ENCODE data around the gene LAG3. TPM values are rescaled to one million over a fixed set of nuclear protein-coding genes. Genes with fewer than 3 reads are reported as not detected.
A peak's percentile ranks its signal among the peaks of the same experiment; 100 is the strongest.

LAG3 gene
- total and polyA plus RNA-seq, 10 of the 15 experiments (the other 5 are each of a cell fraction or from before 2014, with no cell fraction given), result 0.52 to 4.2 (median 1.0) TPM; not detected in 1

- TF ChIP-seq SUPT20H (IDR thresholded peaks at IDR 0.05; ENCODE audit: borderline replicate concordance, control insufficient read depth, low read depth, low read length) (no peak), HDAC6 (IDR thresholded peaks at IDR 0.05; ENCODE audit: unreplicated experiment) (no peak), GATAD2B (conservative IDR thresholded peaks at IDR 0.05; ENCODE audit: low read depth) (no peak), ATF7 (IDR thresholded peaks at IDR 0.05; ENCODE audit: low read depth) (no peak), IKZF2 (IDR thresholded peaks at IDR 0.05) (peak in 1 of 2 experiments; percentile 30; a peak in 2 of 4 replicates), POU2F2 (IDR thresholded peaks at IDR 0.05; ENCODE audit: borderline replicate concordance, low read depth, low read length) (no peak), FOXM1 (IDR thresholded peaks at IDR 0.05; ENCODE audit: low read depth, low read length) (no peak), NR2F1 (conservative IDR thresholded peaks at IDR 0.05) (no peak), BCL11A (IDR thresholded peaks at IDR 0.05; ENCODE audit: low read depth, low read length) (no peak), MXI1 (IDR thresholded peaks at IDR 0.05; ENCODE audit: low read depth, low read length) (no peak), ESRRA (IDR thresholded peaks at IDR 0.05; ENCODE audit: low read length) (no peak), POLR2A (IDR thresholded peaks at IDR 0.05; ENCODE audit: low read depth, low read length) (no peak), CBX5 (IDR thresholded peaks at IDR 0.05; ENCODE audit: low read depth) (no peak), HDAC2 (IDR thresholded peaks at IDR 0.05) (no peak), CHD4 (IDR thresholded peaks at IDR 0.05) (no peak), KLF5 (IDR thresholded peaks at IDR 0.05; ENCODE audit: partially characterized antibody) (no peak), HCFC1 (IDR thresholded peaks at IDR 0.05; ENCODE audit: low read length) (no peak), HDGF (IDR thresholded peaks at IDR 0.05) (peak; percentile 54; the same call in 1 of the 2 replicates), ZZZ3 (IDR thresholded peaks at IDR 0.05; ENCODE audit: control insufficient read depth, insufficient read length, low read depth) (no peak), ELK1 (IDR thresholded peaks at IDR 0.05; ENCODE audit: low read depth, low read length) (no peak), LARP7 (IDR thresholded peaks at IDR 0.05) (no peak), RFX5 (IDR thresholded peaks at IDR 0.05; ENCODE audit: low read depth, low read length) (no peak), CEBPB (IDR thresholded peaks at IDR 0.05; ENCODE audit: borderline replicate concordance in 1 of 2, low read depth in 2 of 2, low read length in 2 of 2) (no peak), IKZF1 (conservative IDR thresholded peaks at IDR 0.05) (0 out of 2 replicates have a peak, but pooled peaks have one; percentile 17)
- TF ChIP-seq, protein P1, sequence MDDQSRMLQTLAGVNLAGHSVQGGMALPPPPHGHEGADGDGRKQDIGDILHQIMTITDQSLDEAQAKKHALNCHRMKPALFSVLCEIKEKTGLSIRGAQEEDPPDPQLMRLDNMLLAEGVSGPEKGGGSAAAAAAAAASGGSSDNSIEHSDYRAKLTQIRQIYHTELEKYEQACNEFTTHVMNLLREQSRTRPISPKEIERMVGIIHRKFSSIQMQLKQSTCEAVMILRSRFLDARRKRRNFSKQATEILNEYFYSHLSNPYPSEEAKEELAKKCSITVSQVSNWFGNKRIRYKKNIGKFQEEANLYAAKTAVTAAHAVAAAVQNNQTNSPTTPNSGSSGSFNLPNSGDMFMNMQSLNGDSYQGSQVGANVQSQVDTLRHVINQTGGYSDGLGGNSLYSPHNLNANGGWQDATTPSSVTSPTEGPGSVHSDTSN (IDR thresholded peaks at IDR 0.05; ENCODE audit: insufficient replicate concordance, low read depth, low read length), result no peak
- TF ChIP-seq, protein P2, sequence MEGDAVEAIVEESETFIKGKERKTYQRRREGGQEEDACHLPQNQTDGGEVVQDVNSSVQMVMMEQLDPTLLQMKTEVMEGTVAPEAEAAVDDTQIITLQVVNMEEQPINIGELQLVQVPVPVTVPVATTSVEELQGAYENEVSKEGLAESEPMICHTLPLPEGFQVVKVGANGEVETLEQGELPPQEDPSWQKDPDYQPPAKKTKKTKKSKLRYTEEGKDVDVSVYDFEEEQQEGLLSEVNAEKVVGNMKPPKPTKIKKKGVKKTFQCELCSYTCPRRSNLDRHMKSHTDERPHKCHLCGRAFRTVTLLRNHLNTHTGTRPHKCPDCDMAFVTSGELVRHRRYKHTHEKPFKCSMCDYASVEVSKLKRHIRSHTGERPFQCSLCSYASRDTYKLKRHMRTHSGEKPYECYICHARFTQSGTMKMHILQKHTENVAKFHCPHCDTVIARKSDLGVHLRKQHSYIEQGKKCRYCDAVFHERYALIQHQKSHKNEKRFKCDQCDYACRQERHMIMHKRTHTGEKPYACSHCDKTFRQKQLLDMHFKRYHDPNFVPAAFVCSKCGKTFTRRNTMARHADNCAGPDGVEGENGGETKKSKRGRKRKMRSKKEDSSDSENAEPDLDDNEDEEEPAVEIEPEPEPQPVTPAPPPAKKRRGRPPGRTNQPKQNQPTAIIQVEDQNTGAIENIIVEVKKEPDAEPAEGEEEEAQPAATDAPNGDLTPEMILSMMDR (IDR thresholded peaks at IDR 0.05 in 2 of 3, conservative IDR thresholded peaks at IDR 0.05 in 1 of 3; ENCODE audit: control insufficient read depth in 2 of 3, extremely low read depth in 1 of 3, insufficient read depth in 1 of 3, low read depth in 3 of 3, low read length in 3 of 3), result no peak
- TF ChIP-seq, protein P3, sequence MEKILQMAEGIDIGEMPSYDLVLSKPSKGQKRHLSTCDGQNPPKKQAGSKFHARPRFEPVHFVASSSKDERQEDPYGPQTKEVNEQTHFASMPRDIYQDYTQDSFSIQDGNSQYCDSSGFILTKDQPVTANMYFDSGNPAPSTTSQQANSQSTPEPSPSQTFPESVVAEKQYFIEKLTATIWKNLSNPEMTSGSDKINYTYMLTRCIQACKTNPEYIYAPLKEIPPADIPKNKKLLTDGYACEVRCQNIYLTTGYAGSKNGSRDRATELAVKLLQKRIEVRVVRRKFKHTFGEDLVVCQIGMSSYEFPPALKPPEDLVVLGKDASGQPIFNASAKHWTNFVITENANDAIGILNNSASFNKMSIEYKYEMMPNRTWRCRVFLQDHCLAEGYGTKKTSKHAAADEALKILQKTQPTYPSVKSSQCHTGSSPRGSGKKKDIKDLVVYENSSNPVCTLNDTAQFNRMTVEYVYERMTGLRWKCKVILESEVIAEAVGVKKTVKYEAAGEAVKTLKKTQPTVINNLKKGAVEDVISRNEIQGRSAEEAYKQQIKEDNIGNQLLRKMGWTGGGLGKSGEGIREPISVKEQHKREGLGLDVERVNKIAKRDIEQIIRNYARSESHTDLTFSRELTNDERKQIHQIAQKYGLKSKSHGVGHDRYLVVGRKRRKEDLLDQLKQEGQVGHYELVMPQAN (conservative IDR thresholded peaks at IDR 0.05), result no peak
Observed at GRCh38 chr12:6792522-6793201, 20.3 kb downstream of the LAG3 start (continued).

Measured in GM12878 (cell line).